IPS-20b (cell line): ENCODE results near the gene TMEM9B.

Experiments used
- H3K27ac ChIP-seq: one replicate; pipeline ENCODE4 v1.5.1; 2013; ENCODE audit warnings: low read length
- H3K27me3 ChIP-seq: 2 replicates; pipeline ENCODE4 v1.6.1; 2013; ENCODE audit warnings: mild to moderate bottlenecking, low read length, inconsistent platforms; ENCODE audit not compliant: insufficient read depth
- H3K36me3 ChIP-seq: 2 replicates; pipeline ENCODE4 v1.6.1; 2013; ENCODE audit warnings: low read depth, mild to moderate bottlenecking, inconsistent platforms, low read length, moderate library complexity; ENCODE audit not compliant: insufficient read depth
- H3K4me1 ChIP-seq: 2 replicates; pipeline ENCODE4 v1.6.1; 2013; ENCODE audit warnings: mild to moderate bottlenecking, control low read depth, inconsistent platforms, low read length, moderate library complexity; ENCODE audit not compliant: insufficient read depth
- H3K4me3 ChIP-seq: 2 replicates; pipeline ENCODE4 v1.5.1; 2013; ENCODE audit warnings: mild to moderate bottlenecking, low read length, inconsistent platforms
- H3K9ac ChIP-seq: 2 replicates; pipeline ENCODE4 v1.6.1; 2013; ENCODE audit warnings: low read depth, mild to moderate bottlenecking, inconsistent platforms, low read length, moderate library complexity
- H3K9me3 ChIP-seq: 2 replicates; pipeline ENCODE4 v1.6.1; 2013; ENCODE audit warnings: mild to moderate bottlenecking, low read depth, low read length, inconsistent platforms; ENCODE audit not compliant: insufficient read depth

Gene TMEM9B

DNA sequence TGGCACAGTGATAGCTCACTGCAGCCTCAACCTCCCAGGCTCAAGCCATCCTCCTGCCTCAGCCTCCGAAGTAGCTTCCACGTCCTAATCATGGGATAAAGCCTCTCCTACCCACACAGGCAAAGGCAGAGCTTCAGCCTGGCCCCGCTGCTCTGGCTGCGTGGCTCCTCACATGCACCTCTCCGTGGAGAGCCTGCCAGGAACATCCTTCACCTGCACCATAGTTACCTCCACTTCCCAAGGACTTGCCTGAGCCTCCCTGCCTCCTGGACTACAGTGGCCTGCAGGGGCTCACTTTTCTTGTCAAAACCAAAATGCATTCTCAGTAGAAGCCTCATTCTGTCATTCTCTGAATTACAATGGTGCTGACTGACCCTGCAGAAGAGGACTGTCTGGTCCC, 38.0 kb downstream of the TMEM9B start:
- Histone ChIP-seq H3K4me3 (no peak overlapping the region), H3K27ac (no peak overlapping the region), H3K27me3 (no peaks in the 10 kb centered on the region), H3K9ac (no peak overlapping the region), H3K4me1 (no peaks in the 10 kb centered on the region), H3K9me3 (no peaks in the 10 kb centered on the region), H3K36me3 (peaks cover 23% of the 10 kb centered on the region)

- no peaks in the 10 kb centered on the region for H3K4me1 ChIP-seq
- H3K36me3 ChIP-seq = peaks cover 28% of the 10 kb centered on the region
- H3K9ac ChIP-seq = no peak overlapping the region
- H3K4me3 ChIP-seq = no peak overlapping the region
- H3K27ac ChIP-seq = no peak overlapping the region
- H3K9me3 ChIP-seq = no peaks in the 10 kb centered on the region
- no peaks in the 10 kb centered on the region for H3K27me3 ChIP-seq
Measured at GRCh38 chr11:8925711-8926110, 38.5 kb downstream of the TMEM9B start.

DNA sequence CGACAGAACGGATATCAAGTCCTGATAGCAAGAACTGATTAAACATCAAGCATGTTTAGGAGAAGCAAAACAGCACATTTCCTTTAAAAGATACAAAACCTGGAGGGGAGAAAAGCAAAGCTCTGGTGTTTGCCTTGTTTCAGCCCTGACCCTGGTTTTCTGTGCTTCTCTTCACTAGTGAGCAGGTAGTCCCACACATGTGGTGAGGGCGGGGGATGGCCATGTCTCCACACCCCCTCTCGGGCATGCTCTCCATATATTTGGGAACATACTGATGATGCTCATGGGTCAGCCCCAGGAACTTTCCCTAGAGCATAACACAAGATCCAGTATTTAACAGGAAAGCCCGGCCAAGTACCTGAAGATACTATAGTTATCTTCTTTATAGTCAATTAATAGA, 41.6 kb downstream of the TMEM9B start:
- Histone ChIP-seq H3K9me3 (no peaks in the 10 kb centered on the region), H3K4me1 (peaks cover 2% of the 10 kb centered on the region; the same call in 1 of the 2 replicates), H3K27ac (no peak overlapping the region), H3K27me3 (no peaks in the 10 kb centered on the region), H3K9ac (no peak overlapping the region), H3K4me3 (no peak overlapping the region), H3K36me3 (peaks cover 56% of the 10 kb centered on the region)

DNA sequence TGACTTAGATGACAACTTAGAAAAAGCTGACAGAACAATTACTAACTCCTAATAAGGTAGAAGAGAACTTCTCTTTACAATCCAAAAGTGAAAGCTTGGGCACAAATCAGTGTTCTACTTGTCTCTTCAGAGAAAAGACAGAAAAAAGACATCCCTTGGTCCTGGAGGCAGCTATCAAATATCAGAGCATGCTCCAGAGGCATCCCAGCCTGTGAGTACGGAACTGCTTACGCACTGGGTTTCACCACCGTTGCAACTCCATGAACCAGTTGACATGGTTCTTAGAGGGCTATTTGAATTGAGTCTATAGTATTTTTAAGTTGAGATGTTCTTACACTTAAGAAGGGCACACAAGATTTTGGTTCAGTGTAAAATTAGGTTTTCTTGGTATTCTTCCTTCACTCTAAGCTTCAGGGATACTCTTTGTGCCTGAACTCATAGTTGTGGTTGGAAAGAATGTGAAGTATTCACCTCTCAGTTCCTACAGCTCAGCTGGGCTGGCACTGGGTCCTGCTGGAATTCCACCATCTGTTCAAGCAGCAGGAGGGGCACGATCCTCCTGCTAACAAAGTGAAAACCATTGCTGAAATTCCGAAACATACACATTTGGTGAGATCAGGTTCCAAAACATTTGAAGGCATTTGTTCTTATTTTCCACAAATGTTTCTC, 47.0 kb downstream of the TMEM9B start:
- Histone ChIP-seq H3K27me3 (no peaks in the 10 kb centered on the region), H3K9ac (no peak overlapping the region), H3K27ac (no peak overlapping the region), H3K4me3 (no peak overlapping the region), H3K9me3 (no peaks in the 10 kb centered on the region), H3K36me3 (peaks cover 72% of the 10 kb centered on the region), H3K4me1 (peaks cover 14% of the 10 kb centered on the region)

DNA sequence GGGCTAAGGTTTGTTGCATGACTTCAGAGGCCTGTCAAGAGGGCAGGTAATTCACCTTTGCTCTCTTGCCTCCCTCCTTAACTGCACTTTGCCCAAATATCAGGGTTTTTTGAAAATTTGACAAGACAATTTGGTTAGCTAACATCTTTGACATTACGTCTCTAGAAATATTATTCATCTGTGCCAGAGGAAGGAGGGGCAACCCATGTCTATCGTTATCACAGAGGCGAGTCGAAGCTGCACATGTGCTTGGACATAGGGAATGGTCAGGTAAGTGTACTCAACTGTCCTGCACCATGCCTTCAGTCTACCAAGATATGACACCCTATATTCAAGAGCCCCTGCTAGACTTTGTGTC, 49.6 kb downstream of the TMEM9B start:
- Histone ChIP-seq H3K4me3 (no peak overlapping the region), H3K36me3 (peaks cover 47% of the 10 kb centered on the region), H3K9me3 (no peaks in the 10 kb centered on the region), H3K9ac (no peak overlapping the region), H3K4me1 (peaks cover 18% of the 10 kb centered on the region), H3K27ac (no peak overlapping the region), H3K27me3 (peaks cover 9% of the 10 kb centered on the region)

DNA sequence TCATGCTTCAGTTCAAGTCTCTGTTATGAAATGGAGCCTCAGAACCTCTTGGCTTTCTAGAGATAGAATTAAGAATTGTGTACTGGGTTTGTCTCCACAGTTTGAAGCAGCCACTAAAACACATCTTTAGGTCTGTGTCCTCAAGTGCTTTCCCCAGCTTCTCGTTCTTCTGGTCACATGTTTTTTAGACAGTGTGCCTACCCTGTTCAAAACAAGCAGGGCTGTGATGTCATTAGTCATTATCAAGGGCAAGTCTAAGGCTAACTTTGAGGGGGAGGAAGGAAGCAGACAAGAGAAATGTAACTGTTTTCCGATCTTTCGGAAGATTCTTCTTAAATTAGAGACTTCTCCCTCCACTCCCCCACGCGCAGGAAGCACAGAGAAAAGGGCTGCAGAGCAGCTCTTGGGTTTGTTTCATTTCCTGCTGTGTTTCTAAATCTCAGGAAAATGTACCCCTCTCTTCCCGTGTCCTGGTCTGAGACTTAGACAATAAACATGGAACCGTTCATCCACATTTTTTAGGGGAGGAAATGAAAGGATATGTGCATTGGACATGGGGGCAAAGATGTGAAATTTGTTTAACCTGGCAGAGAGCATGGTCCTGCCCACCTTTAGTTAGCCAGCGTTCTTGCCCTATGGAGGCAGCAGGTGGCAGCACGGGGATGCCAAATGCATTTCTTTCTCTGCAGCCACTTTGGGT, 50.1 kb downstream of the TMEM9B start:
- Histone ChIP-seq H3K36me3 (peaks cover 43% of the 10 kb centered on the region), H3K9ac (no peak overlapping the region), H3K4me1 (peaks cover 20% of the 10 kb centered on the region), H3K4me3 (no peak overlapping the region), H3K27me3 (peaks cover 15% of the 10 kb centered on the region), H3K27ac (no peak overlapping the region), H3K9me3 (no peaks in the 10 kb centered on the region)

GRCh38 chr11:8911029-8911823, 53.0 kb downstream of the TMEM9B start, which contains the start of gene AKIP1:
Gene AKIP1 (plus strand): TSS chr11:8911189. CDS start chr11:8911450, 261 bp downstream.
- no peaks in the 10 kb centered on the region for H3K9me3 ChIP-seq
- H3K4me1 ChIP-seq = peaks cover 8% of the 10 kb centered on the region; the same call in 1 of the 2 replicates
- H3K9ac ChIP-seq = peak within 1 kb of the TSS; percentile 88; the same call in 1 of the 2 replicates
- H3K27ac ChIP-seq = peak within 1 kb of the TSS; percentile 80
- peaks cover 14% of the 10 kb centered on the region for H3K36me3 ChIP-seq
- H3K4me3 ChIP-seq = peak within 1 kb of the TSS; percentile 89
- peaks cover 29% of the 10 kb centered on the region for H3K27me3 ChIP-seq

DNA sequence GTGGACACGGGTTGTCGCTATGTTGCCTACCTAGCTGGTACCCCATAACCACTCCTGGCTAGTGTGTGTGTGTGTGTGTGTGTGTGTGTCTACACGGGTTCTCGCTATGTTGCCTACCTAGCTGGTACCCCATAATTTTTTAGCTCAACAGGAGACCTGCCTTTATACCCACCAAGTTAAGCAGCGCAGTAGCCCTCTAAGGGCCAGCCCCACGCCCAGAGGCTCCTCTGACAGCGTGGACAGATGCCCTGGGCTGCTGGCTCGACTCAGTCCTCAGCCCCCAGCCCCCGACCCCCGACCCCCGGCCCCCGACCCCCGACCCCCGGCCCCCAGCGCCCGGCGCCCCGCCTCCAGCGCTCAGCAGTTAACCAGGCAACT, 53.6 kb downstream of the TMEM9B start:
- Histone ChIP-seq H3K27me3 (peaks cover 29% of the 10 kb centered on the region), H3K27ac (no peak overlapping the region), H3K9me3 (no peaks in the 10 kb centered on the region), H3K4me3 (peak overlapping the region; percentile 82), H3K4me1 (peaks cover 8% of the 10 kb centered on the region; the same call in 1 of the 2 replicates), H3K9ac (peak overlapping the region; percentile 51; the same call in 1 of the 2 replicates), H3K36me3 (peaks cover 11% of the 10 kb centered on the region)

DNA sequence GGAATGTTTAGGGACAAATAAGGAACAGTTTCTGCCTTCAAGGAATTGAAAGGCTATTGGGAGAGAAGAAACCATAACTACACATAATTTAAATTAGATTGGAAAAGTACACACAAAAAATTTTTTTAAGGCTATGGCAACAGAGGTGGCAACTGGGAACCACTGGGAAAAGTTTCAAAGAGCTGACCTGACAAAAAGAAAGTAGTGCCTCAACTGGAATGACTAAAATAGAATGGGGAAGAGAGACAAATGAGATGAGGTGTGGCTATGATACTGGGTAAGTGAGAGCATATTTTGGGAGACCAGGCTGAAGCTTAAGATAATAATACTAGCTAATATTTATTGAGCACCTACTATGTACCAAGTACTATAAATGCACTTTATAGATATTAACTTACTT, 56.1 kb downstream of the TMEM9B start:
- Histone ChIP-seq H3K36me3 (no peaks in the 10 kb centered on the region), H3K4me3 (no peak overlapping the region), H3K9me3 (no peaks in the 10 kb centered on the region), H3K4me1 (peaks cover 8% of the 10 kb centered on the region; the same call in 1 of the 2 replicates), H3K9ac (no peak overlapping the region), H3K27me3 (peaks cover 29% of the 10 kb centered on the region), H3K27ac (no peak overlapping the region)

DNA sequence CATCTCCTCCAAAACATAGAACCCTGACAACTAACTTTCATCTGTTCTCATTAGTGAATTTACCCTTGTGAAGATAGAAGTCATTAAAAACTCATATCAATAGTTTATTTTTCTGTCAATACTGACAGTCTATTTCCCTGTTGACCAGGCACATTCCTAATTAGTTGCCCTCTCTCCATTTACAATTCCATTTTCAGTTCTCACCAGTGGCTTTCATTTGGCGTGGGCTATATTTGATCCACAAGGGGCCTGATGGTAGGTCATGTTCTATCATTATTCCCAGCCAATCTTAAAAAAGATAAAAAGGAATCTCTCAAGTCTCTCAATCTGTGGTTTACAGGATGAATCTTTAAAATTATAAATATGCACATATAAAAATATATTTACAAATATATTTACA, 57.1 kb downstream of the TMEM9B start:
- no peak overlapping the region for H3K9ac ChIP-seq
- peaks cover 29% of the 10 kb centered on the region for H3K27me3 ChIP-seq
- H3K36me3 ChIP-seq = no peaks in the 10 kb centered on the region
- peaks cover 4% of the 10 kb centered on the region; the same call in 1 of the 2 replicates for H3K4me1 ChIP-seq
- H3K4me3 ChIP-seq = no peak overlapping the region
- no peaks in the 10 kb centered on the region for H3K9me3 ChIP-seq
- H3K27ac ChIP-seq = no peak overlapping the region

DNA sequence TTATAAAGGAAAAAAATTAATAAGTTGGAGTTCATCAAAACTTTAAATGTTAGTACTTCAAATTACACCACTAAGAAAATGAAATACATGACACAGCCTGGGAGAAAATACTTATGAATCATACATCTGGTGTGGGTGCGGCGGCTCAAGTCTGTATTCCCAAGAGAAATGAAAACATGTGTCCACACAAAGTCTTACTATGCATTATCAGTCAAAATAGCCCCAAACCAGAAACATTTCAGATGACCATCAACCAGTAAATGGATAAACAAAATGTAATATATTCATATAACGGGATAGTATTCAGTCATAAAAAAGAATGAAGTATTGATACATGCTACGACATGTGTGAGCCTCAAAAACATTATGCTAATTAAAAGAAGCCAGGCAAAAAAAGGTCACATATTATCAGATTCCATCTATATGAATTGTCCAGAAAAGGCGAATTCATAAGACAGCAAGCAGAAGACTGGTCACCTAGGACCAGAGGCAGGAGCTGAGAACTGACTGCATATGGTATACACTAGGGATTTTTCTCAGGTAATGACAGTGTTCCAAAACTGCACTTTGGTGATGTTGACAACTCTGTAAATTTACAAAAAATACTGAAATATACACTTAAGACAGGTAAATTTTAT, 58.6 kb downstream of the TMEM9B start:
- no peaks in the 10 kb centered on the region for H3K9me3 ChIP-seq
- H3K4me3 ChIP-seq = no peak overlapping the region
- peaks cover 29% of the 10 kb centered on the region for H3K27me3 ChIP-seq
- no peak overlapping the region for H3K9ac ChIP-seq
- 0 out of 2 replicates have a peak, but pooled peaks cover 3% of the 10 kb centered on the region for H3K4me1 ChIP-seq
- H3K27ac ChIP-seq = no peak overlapping the region
- H3K36me3 ChIP-seq = no peaks in the 10 kb centered on the region
